Colonic mucosa (tissue), 4 donors: ENCODE measurements around the gene POLR2L. TPM values are rescaled to one million over a fixed set of nuclear protein-coding genes. Genes with fewer than 3 reads are reported as not detected.

Experiments
- DNase-seq: peaks from one replicate; pipeline ENCODE4 v3.0.0-alpha.2; 2020
- H3K27ac ChIP-seq: fragments of 200-600 bp; one replicate; pipeline ENCODE4 v1.8.0; 2021
- H3K27me3 ChIP-seq: fragments of 200-600 bp; one replicate; pipeline ENCODE4 v1.8.0; 2021
- H3K36me3 ChIP-seq: fragments of 200-600 bp; one replicate; pipeline ENCODE4 v1.8.0; 2021
- H3K4me1 ChIP-seq: fragments of 200-600 bp; one replicate; pipeline ENCODE4 v1.8.0; 2021; ENCODE audit warnings: mild to moderate bottlenecking
- H3K4me3 ChIP-seq: fragments of 200-600 bp; one replicate; pipeline ENCODE4 v1.8.0; 2021
- H3K9ac ChIP-seq, 2 donors: one replicate each; pipeline ENCODE4 v1.7.0; 2013; ENCODE audit warnings: control low read depth in 2 of 2, low read depth in 2 of 2, low read length in 2 of 2
- H3K9me3 ChIP-seq: fragments of 200-600 bp; one replicate; pipeline ENCODE4 v1.8.0; 2021
- intact Hi-C: fragments of 100-400 bp; cut with DNase I; formaldehyde crosslinking; loops from one replicate; pipeline ENCODE4 v1.14.1; 2022
- total RNA-seq, 2 donors: library from RNA; stranded (reverse); fragmentation: NEBNext Ultra II Directional in 1 of 2; extraction: Animal tissue kit (Norgen Biotek cat#: 25700) in 1 of 2; gene quantifications; one replicate each; pipeline ENCODE4 v1.2.1, GENCODE V29; 2021
- TF ChIP-seq, protein P1 (sequence below): fragments of 200-600 bp; IDR thresholded peaks from one replicate; pipeline ENCODE4 v1.8.0; 2022; ENCODE audit warnings: antibody characterized with exemption, mild to moderate bottlenecking
- donor health status: healthy.
- donor health status: DM: no; HTN: no; CAD: no.
- donor health status: DM: no; HTN: no; CAD: no.

POLR2L gene
- total RNA-seq, 2 donors from 2014 or later, result 77.4 to 181 TPM

DNA sequence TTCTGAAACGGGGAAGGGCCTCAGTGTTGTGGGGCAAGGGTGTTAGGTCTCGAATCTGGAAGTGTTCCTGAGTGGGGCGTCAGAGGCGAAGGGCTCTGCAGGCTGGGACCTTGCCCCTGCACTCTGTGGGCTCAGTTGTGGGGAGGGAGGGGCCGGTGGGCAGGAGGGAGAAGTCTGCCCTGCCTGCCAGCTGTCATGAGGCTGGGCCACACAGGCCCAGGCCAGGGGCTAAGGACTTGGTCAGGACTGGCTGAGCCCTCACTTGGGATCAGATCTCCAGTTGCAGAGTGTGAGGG lies 14.5 kb downstream of the POLR2L start, which contains the start of gene CRACR2B:
CRACR2B (plus strand) TSS at position 23 of the 296 bp plus-strand sequence. CDS start 689 bp downstream, outside the sequence.
- intact Hi-C loops, result no loop called here
- TF ChIP-seq, protein P1, sequence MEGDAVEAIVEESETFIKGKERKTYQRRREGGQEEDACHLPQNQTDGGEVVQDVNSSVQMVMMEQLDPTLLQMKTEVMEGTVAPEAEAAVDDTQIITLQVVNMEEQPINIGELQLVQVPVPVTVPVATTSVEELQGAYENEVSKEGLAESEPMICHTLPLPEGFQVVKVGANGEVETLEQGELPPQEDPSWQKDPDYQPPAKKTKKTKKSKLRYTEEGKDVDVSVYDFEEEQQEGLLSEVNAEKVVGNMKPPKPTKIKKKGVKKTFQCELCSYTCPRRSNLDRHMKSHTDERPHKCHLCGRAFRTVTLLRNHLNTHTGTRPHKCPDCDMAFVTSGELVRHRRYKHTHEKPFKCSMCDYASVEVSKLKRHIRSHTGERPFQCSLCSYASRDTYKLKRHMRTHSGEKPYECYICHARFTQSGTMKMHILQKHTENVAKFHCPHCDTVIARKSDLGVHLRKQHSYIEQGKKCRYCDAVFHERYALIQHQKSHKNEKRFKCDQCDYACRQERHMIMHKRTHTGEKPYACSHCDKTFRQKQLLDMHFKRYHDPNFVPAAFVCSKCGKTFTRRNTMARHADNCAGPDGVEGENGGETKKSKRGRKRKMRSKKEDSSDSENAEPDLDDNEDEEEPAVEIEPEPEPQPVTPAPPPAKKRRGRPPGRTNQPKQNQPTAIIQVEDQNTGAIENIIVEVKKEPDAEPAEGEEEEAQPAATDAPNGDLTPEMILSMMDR, result no peak
- no peaks in the 10 kb centered on the region for H3K9me3 ChIP-seq
- peak within 1 kb of the TSS; percentile 41 for H3K4me3 ChIP-seq
- H3K27ac ChIP-seq, result peak within 1 kb of the TSS; percentile 93
- H3K9ac ChIP-seq, result peak within 1 kb of the TSS; percentile 84 to 90
- peak; percentile 77 for DNase-seq
- peaks cover 39% of the 10 kb centered on the region for H3K4me1 ChIP-seq
- H3K36me3 ChIP-seq, result peaks cover 7% of the 10 kb centered on the region
- H3K27me3 ChIP-seq, result peaks cover 18% of the 10 kb centered on the region

DNA sequence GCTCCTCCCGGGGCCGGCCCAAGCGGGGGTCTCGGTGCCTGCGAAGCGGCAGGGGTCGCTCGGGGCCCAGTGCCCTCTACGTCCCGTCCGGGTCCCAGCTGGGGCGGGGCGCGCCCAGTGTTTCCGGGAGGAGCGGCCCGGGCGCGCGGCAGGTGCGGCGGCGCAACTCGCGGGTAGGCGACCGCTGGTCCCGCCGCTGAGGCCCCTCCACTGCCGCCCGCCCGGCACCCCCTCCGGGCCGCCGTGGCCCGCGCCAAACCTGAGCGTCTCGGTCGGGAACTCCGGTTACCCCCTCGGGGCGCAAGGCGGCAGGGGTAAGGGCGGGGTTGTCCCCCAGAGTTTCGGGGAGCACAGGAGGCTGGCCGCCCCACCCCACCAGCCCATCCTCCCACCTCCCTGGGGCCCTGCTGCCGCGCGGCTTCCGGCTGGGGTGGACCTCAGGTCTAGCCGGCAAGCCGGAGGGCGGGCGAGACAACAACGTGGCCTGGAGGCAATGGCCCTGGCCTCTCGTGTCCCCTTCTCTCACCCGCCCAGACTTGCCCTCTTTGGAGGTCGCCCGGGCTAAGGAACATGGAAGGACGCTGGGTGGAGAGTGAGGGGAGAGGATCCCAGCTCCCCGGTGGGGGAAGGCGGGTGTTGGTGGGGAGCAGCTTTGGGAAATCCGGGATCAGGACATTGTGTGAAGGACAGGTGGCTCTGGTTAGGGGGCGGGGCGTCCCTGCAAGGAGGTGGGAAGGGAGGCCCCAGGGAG lies 15.0 kb downstream of the POLR2L start:
- peaks cover 18% of the 10 kb centered on the region for H3K27me3 ChIP-seq
- peak overlapping the region; percentile 41 for H3K4me3 ChIP-seq
- TF ChIP-seq, protein P1, result no peak
- peaks cover 7% of the 10 kb centered on the region for H3K36me3 ChIP-seq
- intact Hi-C loops, result no loop called here
- no peaks in the 10 kb centered on the region for H3K9me3 ChIP-seq
- H3K4me1 ChIP-seq, result peaks cover 36% of the 10 kb centered on the region
- peak overlapping the region; percentile 93 for H3K27ac ChIP-seq
- peak; percentile 64 for DNase-seq
- H3K9ac ChIP-seq, result peak overlapping the region; percentile 84 to 90

DNA sequence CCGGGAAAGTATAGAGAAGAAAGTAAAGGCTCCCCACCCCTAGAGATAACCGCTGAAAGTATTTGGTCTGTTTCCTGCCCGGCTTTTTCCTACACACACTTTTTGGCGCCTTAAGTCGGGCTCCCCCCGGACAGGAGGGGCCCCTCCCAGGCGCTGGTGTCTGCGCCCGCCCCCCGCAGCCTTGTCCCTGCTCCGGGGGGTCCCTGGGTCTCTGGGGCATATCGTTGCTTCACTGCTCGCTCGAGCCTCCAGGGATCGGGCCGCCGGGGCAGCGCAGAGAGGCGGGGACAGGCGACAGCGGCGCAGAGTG lies 15.5 kb downstream of the POLR2L start:
- intact Hi-C loops, result no loop called here
- no peak for DNase-seq
- Histone ChIP-seq H3K9ac (peak overlapping the region; percentile 84), H3K27me3 (peaks cover 18% of the 10 kb centered on the region), H3K27ac (peak overlapping the region; percentile 93), H3K9me3 (no peaks in the 10 kb centered on the region), H3K4me1 (peaks cover 35% of the 10 kb centered on the region), H3K4me3 (peak overlapping the region; percentile 41), H3K36me3 (peaks cover 7% of the 10 kb centered on the region)
- TF ChIP-seq, protein P1, result no peak

DNA sequence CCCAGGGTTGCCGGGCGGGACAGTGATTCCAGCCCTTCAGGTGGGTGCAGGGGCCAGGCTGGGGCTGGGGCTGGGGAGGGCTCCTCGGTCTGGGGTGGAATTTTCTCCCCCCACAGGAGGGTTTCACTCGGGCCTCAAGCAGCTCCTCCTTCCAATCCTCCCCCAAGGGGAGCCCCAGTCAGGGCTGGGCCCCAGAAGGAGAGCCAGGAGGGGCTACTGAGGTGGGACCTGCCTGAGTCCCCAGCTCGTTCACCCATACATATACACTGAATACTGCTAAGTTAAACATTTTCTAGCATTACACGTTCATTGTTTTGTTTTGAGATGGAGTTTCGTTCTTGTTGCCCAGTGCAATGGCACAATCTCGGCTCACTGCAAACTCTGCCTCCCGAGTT lies 16.1 kb downstream of the POLR2L start:
- Histone ChIP-seq H3K4me3 (peak overlapping the region; percentile 41), H3K27me3 (peaks cover 15% of the 10 kb centered on the region), H3K4me1 (peaks cover 41% of the 10 kb centered on the region), H3K27ac (peak overlapping the region; percentile 93), H3K9me3 (no peaks in the 10 kb centered on the region), H3K36me3 (peaks cover 7% of the 10 kb centered on the region), H3K9ac (peak overlapping the region; percentile 84)
- DNase-seq, result no peak
- intact Hi-C loops, result no loop called here
- TF ChIP-seq, protein P1, result no peak

DNA sequence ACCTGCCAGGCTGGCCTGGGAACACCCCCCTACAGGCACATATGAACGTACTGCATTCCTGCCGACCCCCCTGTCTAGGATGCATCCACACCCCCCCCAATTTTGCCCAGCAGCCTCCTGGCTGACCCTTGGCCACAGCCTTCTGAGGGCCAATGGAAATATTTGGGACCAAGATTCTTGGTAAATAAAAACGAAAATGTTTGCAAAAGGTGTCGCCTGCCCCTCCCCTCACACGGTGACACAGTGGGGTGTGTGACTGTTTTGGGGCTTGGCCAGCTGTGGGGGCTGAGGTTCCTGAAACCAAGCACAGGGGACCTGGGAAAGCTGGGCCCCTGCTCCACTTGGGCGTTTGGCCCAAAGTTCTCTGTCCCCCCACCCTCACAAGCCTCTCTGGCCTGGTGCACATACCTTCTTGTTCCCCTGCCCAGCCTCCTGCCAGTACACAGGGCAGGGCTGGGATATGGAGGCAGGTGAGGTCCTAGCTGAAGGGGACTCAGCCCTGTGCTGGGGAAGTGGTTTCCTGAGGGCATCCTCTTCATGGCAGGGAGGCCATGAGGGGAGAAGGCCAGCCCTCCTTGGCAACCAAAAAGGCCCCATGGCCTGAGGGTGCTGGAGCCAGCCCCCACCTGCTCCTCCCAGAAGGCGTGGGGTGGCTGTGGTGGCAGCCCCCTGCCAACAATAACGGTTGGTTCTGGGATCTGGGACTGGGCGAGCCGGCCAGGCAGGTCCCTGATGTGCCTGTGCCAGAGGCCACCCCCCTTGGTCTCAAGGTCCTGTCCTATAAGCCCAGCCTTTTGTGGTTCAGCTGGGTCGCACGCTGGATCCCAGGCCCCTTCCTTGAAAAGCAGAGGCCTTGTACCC lies 16.7 kb downstream of the POLR2L start:
- H3K27ac ChIP-seq, result peak overlapping the region; percentile 93
- H3K9me3 ChIP-seq, result no peaks in the 10 kb centered on the region
- intact Hi-C loops, result no loop called here
- peak overlapping the region in 1 of 2 donors; percentile 84 for H3K9ac ChIP-seq
- no peak overlapping the region for H3K4me3 ChIP-seq
- peaks cover 47% of the 10 kb centered on the region for H3K4me1 ChIP-seq
- TF ChIP-seq, protein P1, result no peak
- peaks cover 7% of the 10 kb centered on the region for H3K36me3 ChIP-seq
- DNase-seq, result peak; percentile 81
- H3K27me3 ChIP-seq, result peaks cover 9% of the 10 kb centered on the region
